HFF-Myc (cell line): ENCODE results near the gene MTCH2.
"Not testable (repeated sequence)": the region's sequence is repeated elsewhere in the genome, so short reads cannot be mapped to it uniquely, and the experiment has no call there.

Experiments
- DNase-seq: peaks from one replicate; pipeline ENCODE4 v3.0.0-alpha.2; 2011; ENCODE audit warnings: low read depth; ENCODE audit errors: extremely low read depth
- H3K4me3 ChIP-seq: replicated peaks from 2 replicates; pipeline ENCODE4 v1.5.1; 2011; ENCODE audit warnings: low read depth, mild to moderate bottlenecking, control low read depth, low read length
- TF ChIP-seq, protein P1 (sequence below): IDR thresholded peaks from 2 replicates; pipeline ENCODE4 v1.5.1; 2012; ENCODE audit warnings: mild to moderate bottlenecking, low read depth, low read length, control low read depth; ENCODE audit errors: missing control alignments

MTCH2 gene

DNA sequence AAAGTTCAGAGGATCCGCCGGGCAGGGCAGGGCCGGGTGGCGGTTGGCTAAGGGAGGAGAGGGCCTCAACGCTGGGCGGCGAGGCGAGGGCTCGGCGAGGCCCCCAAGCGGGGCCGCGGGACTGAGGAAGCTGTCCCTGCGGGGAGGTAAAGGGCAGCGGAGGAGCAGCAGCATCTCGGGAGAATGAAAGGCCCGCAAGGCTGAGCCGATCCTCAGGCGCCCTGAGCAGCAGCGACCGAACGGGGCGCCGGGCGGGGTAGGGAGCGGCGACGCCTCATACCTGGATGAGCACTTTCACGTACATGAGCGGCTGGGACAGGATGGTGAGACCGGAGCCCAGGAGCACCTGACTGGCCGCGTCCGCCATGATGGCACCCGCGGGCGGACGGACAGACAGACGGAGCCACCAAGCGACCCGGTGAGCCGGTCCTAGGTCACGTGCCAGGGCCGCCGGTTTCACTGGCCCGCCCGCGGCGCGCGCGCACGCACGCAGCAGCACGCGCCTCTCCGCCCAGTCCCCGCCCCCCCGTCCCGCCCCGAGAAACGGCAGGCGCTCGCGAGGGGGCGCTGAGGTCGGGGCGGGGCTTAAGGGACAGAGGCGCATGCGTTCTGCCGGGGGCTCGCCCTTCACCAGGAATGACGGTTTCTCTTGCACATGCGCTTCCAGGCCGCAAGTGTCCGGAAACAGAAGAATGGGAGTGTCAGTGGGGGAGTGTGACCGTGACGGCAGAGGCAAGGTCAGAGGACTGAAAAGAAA lies at the start of gene MTCH2:
TSS of gene MTCH2 (minus strand) at position 461 of the 757 bp plus-strand sequence. CDS start at position 367, 94 bp downstream.
- peak within 1 kb of the TSS; percentile 75 for H3K4me3 ChIP-seq
- TF ChIP-seq, protein P1, sequence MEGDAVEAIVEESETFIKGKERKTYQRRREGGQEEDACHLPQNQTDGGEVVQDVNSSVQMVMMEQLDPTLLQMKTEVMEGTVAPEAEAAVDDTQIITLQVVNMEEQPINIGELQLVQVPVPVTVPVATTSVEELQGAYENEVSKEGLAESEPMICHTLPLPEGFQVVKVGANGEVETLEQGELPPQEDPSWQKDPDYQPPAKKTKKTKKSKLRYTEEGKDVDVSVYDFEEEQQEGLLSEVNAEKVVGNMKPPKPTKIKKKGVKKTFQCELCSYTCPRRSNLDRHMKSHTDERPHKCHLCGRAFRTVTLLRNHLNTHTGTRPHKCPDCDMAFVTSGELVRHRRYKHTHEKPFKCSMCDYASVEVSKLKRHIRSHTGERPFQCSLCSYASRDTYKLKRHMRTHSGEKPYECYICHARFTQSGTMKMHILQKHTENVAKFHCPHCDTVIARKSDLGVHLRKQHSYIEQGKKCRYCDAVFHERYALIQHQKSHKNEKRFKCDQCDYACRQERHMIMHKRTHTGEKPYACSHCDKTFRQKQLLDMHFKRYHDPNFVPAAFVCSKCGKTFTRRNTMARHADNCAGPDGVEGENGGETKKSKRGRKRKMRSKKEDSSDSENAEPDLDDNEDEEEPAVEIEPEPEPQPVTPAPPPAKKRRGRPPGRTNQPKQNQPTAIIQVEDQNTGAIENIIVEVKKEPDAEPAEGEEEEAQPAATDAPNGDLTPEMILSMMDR: no peak
- peak; percentile 90 for DNase-seq

DNA sequence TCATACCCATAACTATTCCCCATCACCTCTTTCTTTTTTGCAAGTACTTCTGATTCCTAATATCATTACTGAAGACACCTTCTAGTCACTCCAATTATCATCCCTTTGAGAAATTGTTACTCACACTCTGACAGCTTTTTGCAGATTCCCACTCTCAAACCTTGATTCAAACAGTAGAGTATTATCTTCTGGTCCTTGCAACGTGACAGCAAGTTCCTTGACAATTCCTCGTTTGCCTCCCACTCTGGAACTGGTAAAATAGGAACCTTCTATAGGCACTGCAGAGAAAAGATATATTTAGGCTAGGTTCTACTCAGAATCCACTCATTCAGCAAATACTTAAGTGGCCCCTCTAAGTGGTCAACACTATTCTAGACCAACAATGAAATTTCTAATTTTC lies 49.6 kb upstream of the MTCH2 start:
- DNase-seq: no peak
- TF ChIP-seq, protein P1: no peak
- H3K4me3 ChIP-seq: no peak overlapping the region

DNA sequence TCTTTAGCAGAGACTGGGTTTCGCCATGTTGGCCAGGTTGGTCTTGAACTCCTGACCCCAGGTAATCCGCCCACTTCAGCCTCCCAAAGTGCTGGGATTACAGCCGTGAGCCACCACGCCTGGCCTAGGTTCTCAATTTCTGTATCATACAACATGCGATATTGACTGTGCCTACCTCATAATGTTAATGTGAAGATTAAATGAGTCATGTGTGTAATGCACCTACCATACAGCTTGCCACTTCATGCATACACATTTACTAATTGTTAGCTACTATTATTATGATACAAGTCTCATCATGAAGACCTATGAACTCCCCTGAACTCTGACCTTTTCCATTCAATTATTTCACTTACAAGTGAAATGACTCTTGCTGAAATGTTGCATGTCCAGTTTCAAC lies 47.1 kb upstream of the MTCH2 start:
- H3K4me3 ChIP-seq: no peak overlapping the region
- TF ChIP-seq, protein P1: no peak
- DNase-seq: no peak

DNA sequence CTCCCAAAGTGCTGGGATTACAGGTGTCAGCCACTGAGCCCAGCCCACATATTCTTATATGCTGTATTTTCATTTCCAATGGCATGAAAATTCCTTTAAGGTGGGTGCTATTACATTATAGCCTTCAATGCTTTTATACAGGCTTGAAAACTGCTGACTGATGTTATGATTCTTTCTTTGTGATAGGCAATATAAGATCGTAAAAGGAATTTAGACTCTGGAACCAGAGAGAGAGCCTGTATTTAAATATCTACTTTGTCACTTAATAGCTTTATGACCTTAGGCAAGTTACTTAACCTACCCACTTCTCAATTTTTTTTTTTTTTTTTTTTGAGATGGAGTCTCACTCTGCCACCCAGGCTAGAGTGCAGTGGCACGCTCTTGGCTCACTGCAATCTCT lies 46.6 kb upstream of the MTCH2 start:
- DNase-seq: no peak
- H3K4me3 ChIP-seq: no peak overlapping the region
- TF ChIP-seq, protein P1: no peak

DNA sequence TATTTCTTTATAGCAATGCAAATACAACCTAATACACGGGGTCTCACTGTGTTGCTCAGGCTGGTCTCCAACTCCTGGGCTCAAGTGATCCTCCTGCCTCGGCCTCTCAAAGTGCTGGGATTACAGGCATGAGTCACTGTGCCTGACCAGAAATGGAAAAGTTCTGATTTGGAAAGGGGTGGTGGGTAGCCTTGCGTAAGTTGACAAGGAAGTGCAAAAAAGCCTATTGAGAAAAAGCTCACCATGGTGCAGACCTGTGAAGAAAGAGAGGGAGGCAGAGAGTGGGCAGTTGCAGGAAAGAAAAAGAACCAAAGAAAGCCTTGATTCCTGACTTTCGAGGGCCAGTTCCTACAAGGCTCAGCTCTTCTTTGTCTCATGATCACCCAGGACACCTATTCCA lies 45.8 kb upstream of the MTCH2 start:
- no peak for DNase-seq
- H3K4me3 ChIP-seq: no peak overlapping the region
- TF ChIP-seq, protein P1: no peak

DNA sequence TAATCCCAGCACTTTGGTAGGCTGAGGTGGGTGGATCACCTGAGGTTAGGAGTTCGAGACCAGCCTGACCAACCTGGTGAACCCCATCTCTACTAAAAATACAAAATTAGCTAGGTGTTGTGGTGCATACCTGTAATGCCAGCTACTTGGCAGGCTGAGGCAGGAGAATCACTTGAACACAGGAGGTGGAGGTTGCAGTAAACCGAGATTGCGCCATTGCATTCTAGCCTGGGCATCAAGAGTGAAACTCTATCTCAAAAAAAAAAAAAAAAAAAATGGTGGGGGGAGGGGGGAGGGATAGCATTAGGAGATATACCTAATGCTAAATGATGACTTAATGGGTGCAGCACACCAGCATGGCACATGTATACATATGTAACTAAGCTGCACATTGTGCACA lies 44.3 kb upstream of the MTCH2 start:
- H3K4me3 ChIP-seq, DNase-seq: not testable (repeated sequence)

DNA sequence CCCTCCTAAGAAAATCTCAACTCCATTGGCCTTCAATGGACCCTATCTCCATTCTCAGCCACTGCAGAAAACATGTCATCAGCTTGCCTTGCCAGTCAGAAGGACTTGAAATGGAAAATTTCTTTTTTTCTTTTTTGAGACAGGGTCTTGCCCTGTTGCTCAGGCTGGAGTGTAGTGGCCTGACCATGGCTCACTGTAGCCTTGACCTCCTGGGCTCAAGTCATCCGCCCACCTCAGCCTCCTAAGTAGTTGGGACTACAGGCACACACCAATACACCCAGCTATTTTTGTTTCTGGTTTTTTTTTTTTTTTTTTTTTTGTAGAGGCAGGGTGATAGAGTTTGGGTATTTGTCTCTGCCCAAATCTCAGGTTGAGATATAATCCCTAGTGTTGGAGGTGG lies 43.8 kb upstream of the MTCH2 start:
- no peak for DNase-seq
- no peak overlapping the region for H3K4me3 ChIP-seq
- TF ChIP-seq, protein P1: no peak
